Metanephros (tissue), 1 donor: ENCODE data around the gene GSN. TPM values are rescaled to one million over a fixed set of nuclear protein-coding genes. Genes with fewer than 3 reads are reported as not detected.

ENCODE experiments used
- total RNA-seq: library from RNA; depleted of rRNA; stranded (reverse); fragments of >200 nt; gene quantifications from one replicate; pipeline ENCODE4 v1.2.3, GENCODE V29; 2014

GSN gene
- 262 TPM for total RNA-seq

GRCh38 chr9:121267689-121268597, at the start of gene GSN:
TSS of gene GSN (plus strand) at chr9:121268162. CDS start at chr9:121301972, 33,810 bp downstream.

GRCh38 chr9:121369595-121370265, 101.8 kb downstream of the GSN start, which contains the start of gene STOM:
TSS of gene STOM (minus strand) at chr9:121370250. CDS start at chr9:121370187, 63 bp downstream.

Other genes starting within 250 kb of the GSN start
- gene C5, start 217.9 kb upstream of the GSN start, total RNA-seq = 9.8 TPM
- gene CNTRL, start 193.2 kb upstream of the GSN start, total RNA-seq = 20.8 TPM
- 57.0 TPM for gene RAB14, start 66.3 kb upstream of the GSN start, total RNA-seq
- gene STOM, start 102.1 kb downstream of the GSN start, total RNA-seq = 124 TPM
- 4.6 TPM for gene GGTA1, start 231.7 kb downstream of the GSN start, total RNA-seq